NCI-H82 (cell line): ENCODE results near the gene ANO2.
"Not testable (repeated sequence)": the region's sequence is repeated elsewhere in the genome, so short reads cannot be mapped to it uniquely, and the experiment has no call there.

Source experiments
- DNase-seq: peaks from one replicate; lab custom pipeline; 2025; lab: John Stamatoyannopoulos, UW

The ANO2 gene

GRCh38 chr12:5818877-5819276, 126.2 kb downstream of the ANO2 start:
- DNase-seq, result not testable (repeated sequence)

DNA sequence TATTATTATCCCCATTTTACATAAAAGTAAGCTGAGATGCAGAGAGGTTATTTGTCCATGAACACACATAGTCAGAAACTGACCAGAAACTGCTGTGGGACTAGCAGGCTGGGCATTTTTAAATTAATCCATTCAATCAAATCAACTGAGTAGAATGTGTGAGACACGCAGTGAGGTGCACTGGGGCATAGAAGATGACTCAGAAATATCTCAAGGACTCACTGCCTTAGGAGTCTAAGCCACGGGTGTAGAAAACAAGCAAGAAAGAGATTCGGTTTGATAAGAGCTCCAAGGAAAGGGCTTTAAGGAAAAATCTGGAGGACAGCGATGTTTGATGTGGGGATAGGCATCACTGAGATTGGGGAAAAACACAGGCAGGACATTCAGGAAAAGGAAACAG, 127.8 kb downstream of the ANO2 start:
- no peak for DNase-seq

DNA sequence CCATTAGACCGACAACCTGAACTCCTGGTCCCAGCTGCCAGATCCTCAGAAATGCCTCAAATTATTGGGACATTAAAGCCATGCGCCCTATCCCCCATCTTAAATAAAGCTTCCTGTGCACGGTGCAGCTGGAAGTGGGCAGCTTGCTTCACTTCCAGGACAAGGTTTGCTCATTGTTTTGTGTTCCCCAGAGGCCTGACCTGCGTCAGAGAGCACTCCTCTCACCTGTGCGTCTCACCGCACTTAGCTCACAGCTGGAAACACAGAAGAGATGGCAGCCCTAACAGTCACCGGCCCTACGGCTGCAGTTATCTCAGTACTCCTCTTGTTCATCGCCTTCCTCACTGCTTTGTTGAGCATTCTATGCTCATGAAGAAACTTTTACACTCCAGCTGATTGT, 135.5 kb downstream of the ANO2 start:
- no peak for DNase-seq

GRCh38 chr12:5808981-5809380, 136.1 kb downstream of the ANO2 start:
- no peak for DNase-seq

GRCh38 chr12:5807514-5808219, 137.4 kb downstream of the ANO2 start:
- no peak for DNase-seq

DNA sequence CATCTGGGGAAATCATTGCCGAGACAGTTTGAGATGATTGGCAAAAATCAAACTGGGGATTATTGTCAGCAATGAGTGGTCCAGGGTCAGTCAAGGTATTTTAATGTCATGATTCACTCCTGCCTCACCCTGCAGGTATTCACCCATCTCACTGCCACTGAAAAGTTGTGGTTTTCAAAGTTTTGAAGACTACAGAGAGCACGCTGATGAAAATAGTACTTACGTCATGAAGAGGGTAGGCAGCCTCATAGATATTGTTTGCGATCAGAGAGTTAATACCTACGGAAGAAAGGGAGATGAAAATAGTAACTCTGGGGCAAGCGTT, 138.0 kb downstream of the ANO2 start:
- DNase-seq, result no peak

DNA sequence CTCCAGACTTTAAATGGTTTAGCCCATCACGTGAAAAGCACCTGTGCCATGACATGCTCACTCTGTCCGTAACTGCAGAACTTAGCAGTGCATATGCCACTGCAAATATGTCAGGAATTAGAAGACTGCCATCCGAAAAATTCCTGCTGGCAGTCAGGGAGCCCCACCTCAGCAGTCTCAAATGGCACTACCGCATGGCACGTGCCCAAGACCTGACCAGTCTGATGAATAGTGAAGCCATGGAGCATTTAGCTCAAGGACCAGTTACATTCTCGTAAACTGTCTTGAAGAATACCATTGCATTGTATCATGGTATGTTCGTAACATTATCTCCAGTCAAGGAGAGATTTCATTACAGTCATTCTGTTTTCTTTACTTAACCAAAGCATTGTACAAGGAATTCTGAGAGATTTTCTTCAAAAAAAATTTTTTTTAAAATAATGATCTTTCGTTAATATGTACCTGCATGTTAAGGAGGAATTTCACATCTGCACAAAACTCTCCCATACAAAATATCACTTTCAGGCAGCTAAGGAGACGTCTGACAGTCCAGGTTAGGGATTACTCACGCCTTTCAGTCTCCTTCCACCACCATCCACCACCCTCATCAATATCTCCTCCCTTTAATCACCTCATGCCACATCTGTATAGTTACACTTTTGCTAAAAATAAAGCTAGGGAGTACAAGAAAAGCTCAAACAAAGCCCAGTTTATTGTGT, 138.5 kb downstream of the ANO2 start:
- DNase-seq, result no peak

GRCh38 chr12:5803532-5803931, 141.5 kb downstream of the ANO2 start:
- no peak for DNase-seq

DNA sequence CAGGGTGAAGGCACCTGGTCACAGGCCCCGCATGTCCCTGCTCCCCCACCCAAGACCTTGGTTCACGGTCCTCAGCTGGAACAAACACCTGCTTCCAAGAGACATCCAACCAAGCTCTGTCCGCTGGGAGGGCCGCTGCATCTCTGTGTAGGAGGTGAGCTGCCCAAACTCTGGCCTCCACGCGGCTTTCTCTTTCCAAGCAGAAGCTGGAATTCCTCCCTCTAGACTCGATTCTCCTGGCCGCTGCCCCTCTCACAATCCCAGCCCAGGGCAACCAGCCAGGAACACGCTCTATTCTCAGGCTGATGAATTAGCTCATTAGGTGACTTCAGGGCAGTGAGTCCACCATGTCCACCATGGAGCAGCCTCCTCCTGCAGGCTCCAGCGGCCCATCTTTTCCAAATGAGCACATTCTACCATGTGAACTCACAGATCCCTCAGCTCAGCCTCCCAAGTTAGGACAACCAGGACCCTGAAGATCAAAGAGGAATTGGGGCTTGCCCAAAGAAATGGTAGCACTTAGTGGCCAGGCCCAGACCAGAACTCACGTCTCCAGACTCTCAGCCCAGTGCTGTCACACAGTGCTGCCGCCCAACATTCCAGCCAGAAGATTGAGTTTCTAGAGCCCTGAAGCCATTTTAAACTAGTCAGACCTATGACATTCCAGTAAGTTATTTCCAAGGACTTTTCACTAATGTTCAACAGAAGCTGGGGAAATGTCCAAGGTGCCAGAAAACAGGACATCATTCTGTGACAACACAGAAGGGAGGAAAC, 146.6 kb downstream of the ANO2 start:
- DNase-seq, result no peak

DNA sequence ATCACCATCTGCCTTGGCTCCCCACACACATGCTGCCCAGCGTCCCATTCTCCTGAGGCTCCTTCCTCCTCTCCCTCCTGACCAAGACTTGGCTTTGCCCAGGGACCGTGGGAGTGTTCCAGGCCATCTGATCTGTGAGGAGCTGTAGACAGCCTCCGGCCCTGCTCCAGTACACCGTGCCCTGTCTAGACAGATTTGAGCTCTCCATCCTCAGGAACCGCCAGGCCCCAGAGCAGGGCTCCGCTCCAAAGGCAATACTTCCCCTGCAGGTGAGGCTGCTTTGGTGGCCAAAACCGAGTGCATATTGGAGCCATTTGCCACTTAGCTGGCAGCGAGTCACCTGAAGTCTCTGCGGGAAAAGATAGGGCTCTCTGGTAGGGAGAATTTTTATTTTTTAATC, 147.4 kb downstream of the ANO2 start:
- DNase-seq, result no peak

- DNase-seq, result no peak
These were observed 148.2 kb downstream of the ANO2 start for GRCh38 chr12:5796959-5797225.

GRCh38 chr12:5796171-5796958, 148.7 kb downstream of the ANO2 start:
- DNase-seq, result peak; percentile 81

- DNase-seq, result no peak
These were observed 150.9 kb downstream of the ANO2 start for GRCh38 chr12:5794156-5794555.

DNA sequence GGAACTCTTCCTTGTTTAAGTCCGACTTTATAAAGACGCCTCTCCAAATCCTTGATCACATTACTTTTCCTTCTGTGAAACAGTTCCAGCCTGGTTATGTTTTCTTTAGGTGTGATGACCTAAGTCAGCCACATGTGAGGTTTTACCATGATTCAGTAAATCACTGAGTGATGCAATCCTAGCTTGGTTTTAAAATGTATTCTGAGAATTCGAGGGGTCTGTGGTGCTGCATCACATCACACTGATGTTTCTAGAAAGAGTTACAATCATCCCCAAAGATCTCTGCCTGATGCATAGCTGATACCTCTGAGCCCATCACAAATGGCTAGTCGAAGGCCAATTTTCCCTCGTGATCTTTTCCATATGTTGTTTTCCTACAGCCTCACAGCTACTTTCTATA, 152.7 kb downstream of the ANO2 start:
- no peak for DNase-seq

- peak; percentile 88 for DNase-seq
These were observed 155.5 kb downstream of the ANO2 start for GRCh38 chr12:5789469-5789968.

- no peak for DNase-seq
These were observed 157.2 kb downstream of the ANO2 start for GRCh38 chr12:5787828-5788227.

- no peak for DNase-seq
These were observed 159.5 kb downstream of the ANO2 start for GRCh38 chr12:5785601-5786000.

DNA sequence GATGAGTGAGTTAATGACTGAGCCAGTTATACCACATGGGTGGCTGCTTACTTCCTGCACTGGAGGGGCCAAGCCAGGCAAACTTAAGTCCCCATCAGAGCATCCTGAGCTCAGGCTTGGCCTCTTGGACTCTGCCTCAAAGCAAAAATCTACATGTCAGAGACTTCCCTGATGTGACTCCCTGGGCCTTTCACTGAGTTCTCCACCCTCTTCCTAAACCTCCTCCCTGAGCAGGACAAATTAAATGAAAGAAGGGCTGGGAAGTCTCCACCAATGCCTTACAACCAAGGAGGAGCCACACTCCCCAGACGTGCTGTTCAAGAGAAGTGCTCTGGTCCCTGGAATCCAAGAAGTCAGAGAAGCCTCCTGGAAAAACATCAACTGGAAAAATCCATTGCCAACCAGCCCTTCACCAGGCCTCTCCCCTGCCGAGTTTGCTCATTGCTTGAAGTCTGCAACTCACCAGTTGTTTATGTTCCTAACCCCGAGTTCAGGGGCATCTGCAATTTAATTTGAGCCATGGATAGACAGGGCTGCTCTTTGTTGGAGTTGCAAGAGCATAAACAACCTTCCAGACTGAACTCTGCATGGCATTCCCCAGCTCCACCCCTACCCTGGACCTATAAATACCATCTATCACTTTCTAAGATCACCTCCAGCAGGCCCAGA, 160.5 kb downstream of the ANO2 start:
- no peak for DNase-seq

DNA sequence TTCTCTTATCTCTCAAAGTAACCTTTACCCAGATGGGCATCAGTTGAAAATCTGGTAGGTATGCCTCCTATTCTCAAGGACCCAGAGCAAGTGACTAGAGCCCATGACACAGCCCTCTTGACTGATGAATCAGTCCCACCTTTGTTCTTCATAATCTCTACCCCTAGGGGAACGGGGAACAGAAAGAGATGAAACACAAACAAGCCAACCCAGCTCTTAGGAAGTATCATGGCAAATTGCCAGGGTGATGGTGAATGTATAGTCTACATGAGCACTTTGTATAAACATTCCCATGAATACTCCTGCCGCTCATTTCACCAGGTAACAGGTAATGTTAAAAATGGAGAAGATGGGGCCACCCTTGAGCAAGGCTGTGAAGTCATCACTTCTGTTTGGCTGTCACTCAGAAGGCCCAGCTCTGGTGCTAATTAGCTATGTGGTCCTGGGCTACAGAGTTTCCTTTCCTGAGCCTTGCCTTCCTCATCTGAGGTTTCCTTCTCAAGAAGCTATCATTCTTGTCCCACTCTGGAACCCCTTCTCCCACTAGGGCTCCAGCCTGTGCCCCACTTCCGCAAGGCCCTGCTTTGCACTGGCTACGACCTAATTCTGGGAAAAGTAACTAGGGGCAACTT, 161.7 kb downstream of the ANO2 start:
- no peak for DNase-seq

DNA sequence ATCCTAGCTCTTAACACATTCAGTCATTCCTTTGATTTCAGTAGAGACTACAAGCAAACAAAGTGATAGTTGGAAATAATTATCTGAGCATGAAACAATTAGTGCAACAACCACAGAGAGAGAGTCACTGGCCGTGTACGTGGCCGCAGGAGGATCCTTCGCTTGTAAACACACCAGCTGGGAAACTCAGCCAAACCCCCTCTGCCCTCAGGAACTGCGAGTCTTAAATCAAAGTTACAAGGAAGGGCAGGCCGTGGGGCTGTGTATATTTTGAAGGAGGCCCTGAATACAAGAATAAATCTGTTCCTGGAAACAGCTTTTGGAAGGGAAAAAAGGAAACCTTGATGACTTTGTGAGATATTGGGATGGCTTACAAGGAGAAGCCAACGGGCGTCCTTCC, 164.5 kb downstream of the ANO2 start:
- no peak for DNase-seq

- DNase-seq, result no peak
These were observed 165.7 kb downstream of the ANO2 start for GRCh38 chr12:5779401-5779800.
